NAMALWA (cell line): Measurements from ENCODE around the gene PLEKHN1.

Source experiments
- DNase-seq: peaks from one replicate; pipeline ENCODE4 v3.0.0-alpha.2; 2015; ENCODE audit warnings: low spot score

The PLEKHN1 gene

DNA sequence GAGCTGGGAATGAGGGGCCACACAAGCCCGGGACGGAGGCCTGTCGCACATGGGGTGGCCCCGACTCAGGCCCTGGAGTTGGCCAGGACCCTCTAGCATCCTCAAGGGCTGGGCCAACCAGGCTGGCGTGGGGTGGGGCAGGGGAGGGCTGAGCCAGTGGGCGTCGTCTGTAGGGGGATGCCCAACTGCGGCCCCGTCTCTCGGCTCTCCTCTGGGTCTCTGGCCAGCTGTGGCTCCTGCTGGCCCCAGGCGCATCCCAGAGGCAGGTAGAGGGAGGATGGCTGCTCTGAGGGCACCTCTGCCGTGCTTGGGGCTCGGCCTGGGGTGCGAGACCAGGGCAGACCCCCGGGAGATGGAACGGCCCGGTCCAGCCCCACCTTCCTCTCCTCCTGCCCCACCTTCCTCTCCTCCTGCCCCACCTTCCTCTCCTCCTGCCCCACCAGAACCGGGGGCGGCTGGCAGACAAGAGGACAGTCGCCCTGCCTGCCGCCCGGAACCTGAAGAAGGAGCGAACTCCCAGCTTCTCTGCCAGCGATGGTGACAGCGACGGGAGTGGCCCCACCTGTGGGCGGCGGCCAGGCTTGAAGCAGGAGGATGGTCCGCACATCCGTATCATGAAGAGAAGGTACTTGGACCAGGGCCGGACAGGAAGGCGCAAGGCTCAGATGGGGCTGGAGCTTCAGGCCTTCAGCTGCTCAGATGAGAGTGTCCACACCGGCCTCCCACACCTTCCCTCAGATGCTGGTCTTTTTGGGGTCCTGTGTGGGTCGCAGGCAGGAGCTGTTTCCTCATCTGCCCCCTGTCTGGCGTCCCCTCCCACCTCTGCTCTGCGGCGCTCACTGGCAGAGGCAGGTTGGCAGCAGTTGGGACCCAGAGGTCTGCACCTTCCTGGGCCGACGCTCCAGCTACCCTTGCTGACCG lies 36.3 kb upstream of the PLEKHN1 start:
- DNase-seq = no peak

DNA sequence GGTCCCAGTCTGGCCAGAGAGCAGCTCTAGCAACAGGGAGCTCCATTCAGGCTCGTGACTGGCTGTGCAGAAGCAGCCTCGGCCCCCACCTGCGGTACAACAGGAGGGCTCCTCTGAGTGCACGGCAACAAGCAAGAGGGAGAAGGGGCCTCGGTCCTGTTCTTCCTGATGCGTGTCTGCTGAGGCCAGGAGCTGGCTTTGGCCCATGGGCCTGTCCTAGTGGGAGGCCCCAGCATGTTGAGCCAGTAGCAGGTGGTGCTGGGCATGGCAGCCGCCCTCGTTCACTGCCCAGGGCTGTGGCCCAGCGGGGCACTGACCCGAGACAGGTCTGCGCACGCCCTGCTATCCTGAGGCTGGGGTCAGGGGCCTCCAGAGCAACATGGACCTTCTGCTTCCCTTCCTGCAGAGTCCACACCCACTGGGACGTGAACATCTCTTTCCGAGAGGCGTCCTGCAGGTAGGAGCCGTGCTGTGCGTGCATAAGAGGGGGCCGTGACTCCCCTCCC lies 35.6 kb upstream of the PLEKHN1 start:
- DNase-seq = no peak

DNA sequence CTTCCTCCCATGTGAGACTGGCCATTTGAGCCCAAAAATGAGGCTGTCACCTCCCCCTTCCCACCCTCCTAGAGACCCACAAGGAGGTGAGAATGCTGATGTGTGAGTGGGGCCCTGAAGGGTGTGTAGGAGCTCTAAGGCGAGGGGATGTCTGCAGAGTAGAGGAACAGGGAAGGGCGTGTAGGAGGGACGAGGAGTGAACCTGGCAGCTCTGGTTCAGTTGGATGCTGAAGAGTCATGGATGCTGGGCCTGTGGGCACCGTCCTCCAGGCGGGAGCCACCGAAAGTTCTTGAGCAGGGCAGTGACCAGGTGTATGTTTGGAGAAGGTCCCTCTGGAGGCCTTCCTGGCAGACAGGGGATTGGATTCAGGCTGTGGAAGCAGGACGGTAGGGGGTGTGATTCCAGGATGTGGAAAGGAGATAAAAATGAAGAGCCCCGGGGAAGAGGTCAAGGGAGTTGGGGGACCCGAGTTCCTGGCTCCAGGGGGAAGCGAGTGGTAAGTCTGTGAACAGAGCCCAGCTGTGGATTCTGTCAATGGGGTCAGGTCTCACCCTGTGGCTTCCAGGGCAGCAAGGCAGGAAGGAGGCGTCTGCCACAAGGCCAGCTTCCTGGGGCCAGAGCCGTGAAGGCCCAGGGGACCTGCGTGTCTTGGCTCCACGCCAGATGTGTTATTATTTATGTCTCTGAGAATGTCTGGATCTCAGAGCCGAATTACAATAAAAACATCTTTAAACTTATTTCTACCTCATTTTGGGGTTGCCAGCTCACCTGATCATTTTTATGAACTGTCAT lies 34.7 kb upstream of the PLEKHN1 start:
- DNase-seq = peak; percentile 47

DNA sequence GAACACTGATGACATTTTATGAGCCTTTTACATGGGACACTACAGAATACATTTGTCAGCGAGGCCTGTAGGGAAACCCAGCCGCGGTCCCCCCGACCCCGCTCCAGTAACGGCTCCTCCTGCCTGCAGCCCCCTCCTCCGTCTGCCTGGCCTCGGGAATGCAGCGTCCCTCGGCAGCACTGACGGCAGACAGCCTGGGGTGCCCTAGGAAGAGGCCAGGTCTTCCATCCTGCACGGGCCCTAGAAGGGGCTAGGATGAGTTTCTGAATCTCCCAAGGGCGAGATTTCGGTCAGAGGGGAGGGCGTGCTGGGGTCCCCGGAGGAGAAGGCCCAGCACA lies 34.1 kb upstream of the PLEKHN1 start:
- DNase-seq = no peak

DNA sequence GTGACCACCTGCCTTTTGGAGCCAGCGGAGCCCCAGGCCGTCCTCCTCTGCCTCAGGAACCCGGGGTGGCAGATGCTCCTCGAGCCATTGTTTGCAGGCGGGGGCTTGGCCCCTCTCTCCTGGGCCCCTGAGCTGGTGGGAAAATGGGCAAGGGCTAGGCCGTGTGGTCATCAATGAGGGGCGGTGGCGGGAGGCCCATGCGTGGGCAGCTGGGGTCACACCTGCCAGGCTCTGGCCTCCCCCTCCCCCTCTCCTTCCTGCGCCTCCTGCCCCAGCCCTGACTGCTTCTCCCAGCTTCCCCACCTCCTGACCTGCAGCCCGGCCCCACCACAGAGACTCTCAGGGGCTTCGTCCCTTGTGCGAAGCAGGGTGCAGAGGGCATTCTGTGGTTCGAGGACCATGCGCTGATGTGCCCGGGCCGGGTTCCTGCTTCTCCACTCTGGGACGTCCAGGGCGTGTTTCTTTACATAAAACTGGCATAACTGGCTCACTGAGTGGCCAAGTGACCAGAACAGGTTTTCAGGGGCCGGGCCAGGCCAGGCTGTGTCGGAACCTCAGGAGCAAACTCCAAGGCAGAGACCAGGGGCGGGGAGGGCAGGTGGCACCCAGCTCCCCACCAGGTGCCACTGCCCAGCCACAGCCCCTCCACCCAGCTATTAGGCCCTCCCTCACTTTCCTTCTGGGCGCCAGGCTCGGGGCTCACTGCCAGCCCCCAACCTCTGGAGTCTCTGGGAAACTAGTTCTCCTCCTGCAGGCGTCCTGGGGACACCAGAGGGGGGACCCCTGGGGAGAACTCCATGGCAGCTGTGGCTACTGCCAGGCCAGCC lies 33.3 kb upstream of the PLEKHN1 start:
- DNase-seq = no peak

DNA sequence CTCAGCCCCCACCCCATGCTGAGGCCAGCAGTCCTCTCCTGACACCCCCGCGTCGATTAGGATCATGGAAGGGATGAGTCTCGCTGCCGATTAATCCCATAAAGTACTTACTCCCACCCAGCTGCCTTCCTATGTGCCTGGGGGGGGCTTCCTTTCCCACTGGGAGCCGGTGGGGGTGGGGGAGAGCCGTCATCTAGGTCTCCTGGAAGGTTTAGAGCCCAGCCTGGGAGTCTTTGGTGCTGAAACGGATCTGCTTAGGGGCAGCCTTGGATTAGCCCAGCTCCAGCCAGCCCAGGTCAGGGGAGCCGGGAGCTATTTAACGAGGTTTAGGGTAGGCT lies 32.7 kb upstream of the PLEKHN1 start:
- DNase-seq = no peak

DNA sequence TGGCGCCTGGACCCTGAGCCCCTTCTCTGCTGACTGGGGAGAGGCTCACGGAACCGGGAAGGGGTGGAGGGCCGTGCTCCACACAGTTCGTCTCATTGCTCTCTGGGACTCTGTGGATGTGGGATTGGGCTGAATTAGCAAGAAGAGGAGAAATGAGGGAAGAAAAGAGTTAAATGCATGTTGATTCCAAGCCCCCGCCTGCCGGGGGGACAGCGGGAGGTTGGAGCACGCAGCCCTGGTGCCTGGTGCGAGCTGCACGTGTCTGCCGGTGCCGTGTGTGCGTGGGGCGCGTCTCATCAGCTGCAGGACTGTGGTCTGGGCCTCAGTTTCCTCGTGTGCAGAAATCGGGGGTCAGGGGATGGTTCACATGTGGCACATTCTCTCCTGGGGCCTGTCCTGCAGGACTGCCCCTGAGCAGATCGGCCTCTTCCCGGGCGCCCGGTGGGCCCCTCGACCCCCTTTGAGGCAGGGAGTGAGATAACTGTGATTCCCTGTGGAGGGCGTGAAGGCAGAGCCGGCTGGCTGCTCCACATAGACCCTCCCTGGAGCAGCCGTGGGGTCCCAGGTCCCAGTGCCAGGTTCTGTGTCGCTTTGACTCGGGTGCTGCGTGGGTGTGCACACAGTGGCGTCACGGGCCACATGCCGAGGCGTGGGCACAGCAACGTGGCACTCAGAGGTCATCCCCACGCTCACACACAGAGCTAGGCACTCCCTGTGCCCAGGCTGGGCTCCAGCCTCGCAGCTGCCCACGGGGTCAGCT lies 31.1 kb upstream of the PLEKHN1 start:
- DNase-seq = no peak

DNA sequence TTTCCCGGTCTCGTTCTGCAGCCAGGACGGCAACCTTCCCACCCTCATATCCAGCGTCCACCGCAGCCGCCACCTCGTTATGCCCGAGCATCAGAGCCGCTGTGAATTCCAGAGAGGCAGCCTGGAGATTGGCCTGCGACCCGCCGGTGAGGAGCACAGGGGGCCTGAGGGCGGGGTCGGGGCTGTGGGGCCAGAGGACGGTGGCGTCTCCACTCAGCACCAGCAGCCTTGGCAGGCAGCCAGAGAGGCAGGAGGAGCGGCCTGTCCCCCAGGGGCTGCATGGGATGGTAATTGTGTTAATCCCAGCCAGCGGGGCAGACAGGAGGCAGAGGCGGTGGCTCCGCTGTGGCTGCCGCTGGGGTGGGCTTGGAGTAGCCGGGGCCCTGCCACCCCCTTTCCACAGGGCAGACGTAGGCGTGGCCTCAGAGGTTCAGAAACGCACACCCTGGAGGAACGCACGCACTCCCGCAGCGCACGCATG lies 30.5 kb upstream of the PLEKHN1 start:
- peak; percentile 69 for DNase-seq

DNA sequence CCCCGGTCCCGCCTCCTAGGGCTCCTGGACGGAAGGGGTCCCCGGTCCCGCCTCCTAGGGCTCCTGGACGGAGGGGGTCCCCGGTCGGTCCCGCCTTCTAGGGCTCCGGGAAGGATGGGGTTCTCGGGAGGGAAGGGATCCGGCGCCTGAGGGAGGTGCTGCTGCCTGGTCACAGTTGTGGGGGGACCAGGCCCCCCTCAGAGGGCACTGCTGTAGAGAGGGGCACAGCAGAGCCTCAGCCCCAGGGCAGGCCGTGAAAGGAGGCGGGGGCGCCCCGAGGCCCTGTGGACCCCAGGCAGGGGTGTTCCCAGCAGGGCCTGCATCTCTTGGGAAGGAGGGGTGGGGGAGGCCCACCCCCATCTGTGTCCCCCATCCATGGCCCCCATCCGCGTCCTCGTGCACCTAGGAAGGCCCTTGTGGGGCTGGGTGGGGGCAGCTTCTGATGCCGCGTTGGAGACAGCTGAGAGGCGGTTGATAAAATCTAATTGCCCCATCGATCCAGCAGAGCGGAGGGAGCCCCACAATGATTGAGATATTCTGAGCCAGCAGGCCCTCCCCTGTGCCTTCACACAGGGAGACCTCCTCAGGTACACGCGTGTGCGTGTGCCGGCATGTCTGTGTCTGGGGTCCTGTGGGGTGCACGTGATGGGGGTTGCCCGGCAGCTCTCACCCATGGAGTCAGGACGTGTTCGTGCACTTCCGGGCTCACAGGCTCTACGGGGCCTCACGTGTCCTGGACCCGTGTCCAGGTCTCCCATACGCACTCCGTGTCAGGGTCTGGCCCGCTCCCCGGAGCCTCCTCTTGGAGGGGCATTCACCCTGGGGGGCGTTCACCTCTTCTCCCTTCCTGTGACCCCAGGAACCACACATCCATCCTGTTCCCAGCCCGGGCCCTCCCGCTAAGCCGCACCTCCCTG lies 29.7 kb upstream of the PLEKHN1 start:
- no peak for DNase-seq

DNA sequence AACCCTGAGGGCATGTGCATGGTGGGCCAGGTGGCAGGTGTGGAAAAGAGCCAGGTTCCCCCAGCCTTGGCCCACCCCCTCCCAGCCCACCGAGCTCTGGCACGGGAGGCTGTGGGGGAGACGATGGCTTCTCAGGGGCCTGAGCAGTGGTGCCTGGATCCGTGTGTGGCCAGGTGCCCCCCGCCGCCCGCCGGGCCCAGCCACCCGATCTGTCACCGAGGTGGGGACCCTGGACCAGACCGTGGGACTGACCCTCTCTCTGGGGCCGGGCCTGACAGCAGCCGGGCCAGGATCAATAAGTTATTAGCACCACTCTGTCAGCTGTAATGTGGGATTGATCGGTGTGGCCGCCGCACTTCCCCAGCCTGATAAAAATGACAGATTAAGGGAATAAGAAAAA lies 28.8 kb upstream of the PLEKHN1 start:
- no peak for DNase-seq

DNA sequence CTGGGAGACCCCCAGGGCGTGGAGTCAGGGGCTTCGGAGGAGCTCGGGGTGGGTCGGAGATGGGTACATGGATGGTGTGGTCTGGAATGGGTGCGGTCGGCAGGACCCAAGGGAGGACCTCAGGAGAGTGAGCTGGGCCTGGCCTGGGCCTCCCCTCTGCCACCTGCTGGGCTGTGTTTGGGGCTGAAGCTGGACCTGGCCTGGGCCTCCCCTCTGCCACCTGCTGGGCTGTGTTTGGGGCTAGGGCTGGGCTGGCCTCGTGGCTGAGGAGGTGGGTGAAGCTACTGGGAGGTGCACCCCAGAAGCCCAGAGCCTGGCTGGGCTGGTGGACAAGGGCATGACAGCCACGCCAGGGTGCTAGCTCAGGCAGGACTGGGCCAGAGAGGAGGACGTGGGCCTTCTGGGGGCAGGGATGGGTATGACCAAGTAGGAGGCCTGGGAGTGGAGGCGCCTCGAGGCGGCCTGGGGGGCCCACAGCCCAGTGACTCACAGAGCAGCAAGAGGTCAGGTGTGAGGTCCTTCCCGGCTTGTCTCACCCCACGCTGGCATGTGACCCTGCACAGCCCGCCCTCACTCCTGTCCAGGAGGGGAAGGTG lies 28.1 kb upstream of the PLEKHN1 start:
- DNase-seq = peak; percentile 53

DNA sequence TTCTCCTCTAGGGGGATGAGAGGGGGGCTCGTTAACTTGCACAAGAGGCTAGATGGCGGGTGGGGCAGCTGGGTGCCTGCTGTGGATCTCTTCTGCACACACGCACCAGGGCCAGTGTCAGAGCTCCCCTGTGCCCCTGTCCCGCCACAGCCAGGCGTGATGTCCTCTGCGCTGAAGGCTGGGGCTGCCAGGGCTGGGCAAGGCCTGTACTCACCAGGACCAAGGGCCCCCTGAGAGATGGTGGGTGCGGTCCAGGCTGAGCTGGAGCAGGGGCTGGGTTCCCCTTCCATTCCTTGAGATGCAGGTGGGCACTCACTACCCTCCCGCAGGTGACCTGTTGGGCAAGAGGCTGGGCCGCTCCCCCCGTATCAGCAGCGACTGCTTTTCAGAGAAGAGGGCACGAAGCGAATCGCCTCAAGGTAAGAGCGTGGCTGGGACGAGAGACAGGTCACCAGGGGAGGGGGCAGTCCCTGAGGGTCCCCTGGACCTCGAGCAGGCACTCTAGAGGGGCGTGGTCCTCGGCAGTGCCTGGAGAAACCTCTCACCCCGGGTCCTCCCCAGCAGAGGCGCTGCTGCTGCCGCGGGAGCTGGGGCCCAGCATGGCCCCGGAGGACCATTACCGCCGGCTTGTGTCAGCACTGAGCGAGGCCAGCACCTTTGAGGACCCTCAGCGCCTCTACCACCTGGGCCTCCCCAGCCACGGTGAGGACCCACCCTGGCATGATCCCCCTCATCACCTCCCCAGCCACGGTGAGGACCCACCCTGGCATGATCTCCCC lies 27.4 kb upstream of the PLEKHN1 start:
- peak; percentile 51 for DNase-seq

DNA sequence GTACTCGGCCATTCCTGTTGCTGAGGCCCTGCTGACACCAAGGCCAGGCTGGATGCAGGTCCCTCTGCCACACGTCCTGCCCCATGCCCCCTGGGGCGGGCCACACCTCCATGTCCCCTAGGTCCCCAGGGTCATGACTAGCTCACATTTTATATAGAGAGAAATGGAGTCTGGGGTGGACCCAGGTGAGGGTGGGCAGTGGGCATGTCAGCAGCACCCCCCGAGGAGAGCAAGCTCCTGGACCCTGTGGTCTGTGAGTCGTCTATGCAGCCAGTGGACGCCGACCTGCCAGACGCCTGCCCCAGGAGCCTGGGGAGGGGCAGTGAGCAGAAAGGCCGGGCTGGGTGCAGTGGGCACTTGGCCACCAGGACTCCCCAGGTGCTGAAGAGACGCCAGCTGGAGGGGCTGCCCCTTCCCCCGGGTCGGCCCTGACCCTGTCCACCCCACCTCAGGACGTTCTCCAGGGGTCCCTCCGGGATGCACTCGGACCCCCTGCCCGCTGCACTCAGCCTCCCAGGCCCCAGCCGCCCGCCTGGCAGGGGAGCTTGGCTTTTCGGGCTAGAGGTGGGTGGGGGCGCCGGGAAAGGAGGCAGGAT lies 26.7 kb upstream of the PLEKHN1 start:
- DNase-seq = no peak

DNA sequence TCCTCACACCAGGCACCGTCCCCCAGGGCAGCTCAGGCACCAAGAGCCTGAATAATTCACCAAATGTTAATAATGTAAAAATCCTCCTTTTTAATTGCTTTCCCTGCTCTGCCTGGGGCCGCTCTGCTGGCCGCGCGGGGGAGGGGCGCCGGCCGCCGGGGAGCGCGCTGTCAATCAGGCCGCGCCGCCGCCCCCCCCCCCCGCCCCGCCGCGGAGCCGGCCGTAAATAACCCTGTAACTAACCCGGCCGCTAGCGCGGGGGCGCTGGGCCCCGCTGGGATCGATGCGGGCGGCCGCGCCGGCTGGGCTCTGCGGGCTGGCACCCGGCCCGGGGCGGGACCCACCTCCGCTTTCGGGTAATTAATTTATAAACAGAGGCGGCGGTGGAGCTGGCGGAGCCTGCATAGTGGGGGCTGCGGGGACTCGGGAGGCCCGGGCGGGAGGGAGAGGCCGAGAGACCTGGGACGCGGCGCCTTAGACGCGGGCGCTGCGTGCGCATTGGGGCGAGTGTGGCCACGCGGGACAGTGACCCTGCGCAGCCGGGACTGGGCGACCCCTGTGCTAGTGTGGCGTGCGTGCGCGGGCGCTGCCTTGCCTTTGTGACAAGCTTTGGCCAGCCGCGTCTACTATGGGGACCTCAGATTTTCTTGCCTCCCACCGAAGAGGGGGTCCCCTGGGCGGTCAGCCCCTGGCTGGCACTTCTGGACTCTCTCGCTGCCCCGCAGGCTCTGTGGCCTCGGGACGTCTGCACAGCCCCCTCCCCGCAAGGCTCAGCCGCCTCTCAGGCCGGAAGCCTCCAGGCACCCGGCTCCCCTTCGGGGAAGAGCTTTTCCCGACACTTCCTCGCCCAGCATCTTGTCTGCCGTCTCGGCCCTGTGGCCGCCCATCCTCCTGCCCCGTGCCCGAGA lies 25.9 kb upstream of the PLEKHN1 start:
- DNase-seq = peak; percentile 50

DNA sequence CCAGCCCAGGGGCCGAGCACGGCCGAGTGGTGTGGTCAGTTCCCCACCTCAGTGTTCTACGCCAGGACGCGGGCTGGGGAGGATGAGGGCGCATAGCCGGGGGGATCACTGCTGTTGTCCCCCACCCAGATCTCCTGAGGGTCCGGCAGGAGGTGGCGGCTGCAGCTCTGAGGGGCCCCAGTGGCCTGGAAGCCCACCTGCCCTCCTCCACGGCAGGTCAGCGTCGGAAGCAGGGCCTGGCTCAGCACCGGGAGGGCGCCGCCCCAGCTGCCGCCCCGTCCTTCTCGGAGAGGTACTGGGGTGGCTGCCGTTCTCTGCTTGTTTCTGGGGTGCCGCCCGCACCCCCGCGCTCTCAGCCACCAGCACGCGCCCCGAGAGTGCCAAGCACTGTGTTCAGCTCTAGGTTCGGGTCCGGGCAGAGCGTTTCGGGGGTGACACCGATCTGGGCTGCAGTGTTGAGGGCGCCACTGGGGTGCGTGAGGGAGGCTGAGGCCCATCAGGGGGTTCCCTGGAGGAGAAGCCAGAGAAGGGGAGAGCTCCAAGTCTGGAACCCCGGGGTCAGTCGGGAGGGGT lies 25.2 kb upstream of the PLEKHN1 start:
- DNase-seq = no peak

DNA sequence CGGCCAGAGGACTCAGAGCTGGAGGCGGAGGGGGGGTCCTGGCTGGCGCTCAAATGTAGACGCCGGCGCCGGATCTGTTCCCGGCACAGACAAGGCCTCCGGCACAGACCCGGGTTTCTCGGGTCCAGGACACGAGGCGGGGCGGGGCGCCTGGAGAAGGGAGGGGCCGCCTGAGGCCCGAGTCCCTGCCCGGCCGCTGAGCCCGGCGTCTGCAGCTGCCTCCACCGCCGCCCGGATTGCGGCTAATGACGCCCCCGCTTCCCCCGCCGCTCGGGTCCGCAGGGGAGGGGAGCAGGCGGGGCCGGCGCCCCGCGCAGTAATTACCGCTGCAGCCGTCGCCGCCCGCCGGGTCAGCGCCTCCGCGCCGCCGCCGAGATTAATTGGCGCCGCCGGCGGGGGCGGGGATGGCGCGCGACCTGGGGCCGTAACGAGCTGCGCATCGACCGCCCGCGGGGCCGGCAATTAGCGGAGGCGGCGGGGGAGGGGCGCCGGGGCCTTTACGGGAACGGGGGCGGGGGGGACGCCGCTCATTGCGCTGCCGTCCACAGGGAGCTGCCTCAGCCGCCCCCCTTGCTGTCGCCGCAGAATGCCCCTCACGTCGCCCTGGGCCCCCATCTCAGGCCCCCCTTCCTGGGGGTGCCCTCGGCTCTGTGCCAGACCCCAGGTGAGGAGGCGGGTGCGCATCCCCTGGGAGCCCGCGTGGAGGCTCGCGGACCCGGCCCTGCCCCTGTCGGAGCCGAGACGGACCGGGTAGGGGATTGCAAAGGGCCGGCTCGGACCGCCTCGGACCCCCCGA lies 24.5 kb upstream of the PLEKHN1 start:
- peak; percentile 55 for DNase-seq
